NK-92 (cell line): ENCODE measurements around the gene SIGLEC14.

Experiments
- DNase-seq: peaks from one replicate; lab custom pipeline; 2025; ENCODE audit not compliant: unreplicated experiment; lab: John Stamatoyannopoulos, UW

The SIGLEC14 gene

GRCh38 chr19:51626675-51627074 lies 19.9 kb downstream of the SIGLEC14 start:
- DNase-seq, result no peak

GRCh38 chr19:51621178-51621577 lies 25.4 kb downstream of the SIGLEC14 start:
- no peak for DNase-seq

DNA sequence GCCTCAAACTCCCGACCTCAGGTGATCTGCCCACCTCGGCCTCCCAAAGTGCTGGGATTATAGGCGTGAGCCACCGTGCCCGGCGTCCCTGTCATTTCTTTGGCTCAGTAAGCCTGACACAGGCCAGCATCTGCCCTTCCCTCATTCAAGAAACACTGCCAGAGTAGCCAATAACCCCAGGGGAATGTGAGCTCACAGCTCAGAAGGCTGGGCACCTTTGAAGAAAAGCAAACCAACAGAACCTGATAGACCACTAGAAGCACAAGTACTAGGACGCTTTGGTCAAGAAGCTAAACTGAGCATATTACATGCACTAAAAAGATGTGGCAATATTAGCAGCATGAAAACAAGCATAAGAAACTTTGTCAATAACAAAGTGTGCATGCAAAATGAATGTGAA lies 30.6 kb downstream of the SIGLEC14 start:
- DNase-seq, result no peak

- DNase-seq, result no peak
Observed at GRCh38 chr19:51614789-51615188, 31.8 kb downstream of the SIGLEC14 start.

DNA sequence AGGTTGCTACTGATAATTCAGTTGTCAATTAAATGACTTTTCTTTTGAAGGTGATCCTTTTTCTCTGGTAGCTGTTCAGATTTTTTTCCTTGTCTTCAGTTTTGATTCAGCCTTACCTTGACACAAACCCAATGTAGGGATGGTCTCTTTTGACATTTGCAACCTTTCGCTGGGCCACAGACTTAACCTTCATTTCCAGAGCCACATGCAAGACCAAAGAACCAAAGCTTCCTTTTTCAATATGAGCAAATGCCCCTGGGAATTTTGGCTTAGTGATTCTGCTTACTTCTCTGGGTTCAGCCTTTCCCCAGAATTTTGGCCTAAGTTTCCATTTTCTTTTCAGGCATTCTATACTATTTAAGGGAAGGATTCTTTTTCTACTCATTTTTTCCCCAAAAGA lies 36.0 kb downstream of the SIGLEC14 start:
- no peak for DNase-seq

DNA sequence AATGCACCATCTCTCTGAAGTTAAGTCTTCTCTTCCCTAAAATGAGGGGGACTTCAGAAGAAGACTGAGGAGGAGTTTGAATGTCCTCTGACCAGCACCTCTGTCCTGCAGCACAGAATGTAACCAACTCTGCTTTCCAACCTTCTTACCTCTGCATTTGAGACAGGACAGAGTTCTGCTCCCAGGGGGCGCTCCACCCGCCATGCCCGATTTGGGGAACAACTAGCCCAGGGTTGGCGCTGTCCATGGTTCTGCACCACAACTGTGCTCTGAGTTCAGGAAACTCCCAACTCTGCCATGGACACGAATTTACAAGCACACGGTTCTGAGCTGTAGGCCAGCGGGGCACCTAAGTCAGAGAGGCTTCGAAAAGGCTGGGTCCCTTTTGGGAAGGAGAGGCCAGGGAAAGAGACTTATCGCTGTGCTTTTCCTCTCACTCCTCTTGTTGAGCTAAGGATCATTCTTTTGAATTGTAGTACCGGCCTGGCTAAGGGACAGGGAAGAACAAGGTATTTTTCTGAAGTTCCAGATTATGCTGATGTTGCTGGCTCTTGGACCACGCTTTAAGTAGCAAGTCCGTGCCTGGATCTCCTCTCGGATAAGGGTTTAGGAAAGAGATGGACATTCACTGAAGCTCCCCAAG lies 38.6 kb downstream of the SIGLEC14 start:
- no peak for DNase-seq

DNA sequence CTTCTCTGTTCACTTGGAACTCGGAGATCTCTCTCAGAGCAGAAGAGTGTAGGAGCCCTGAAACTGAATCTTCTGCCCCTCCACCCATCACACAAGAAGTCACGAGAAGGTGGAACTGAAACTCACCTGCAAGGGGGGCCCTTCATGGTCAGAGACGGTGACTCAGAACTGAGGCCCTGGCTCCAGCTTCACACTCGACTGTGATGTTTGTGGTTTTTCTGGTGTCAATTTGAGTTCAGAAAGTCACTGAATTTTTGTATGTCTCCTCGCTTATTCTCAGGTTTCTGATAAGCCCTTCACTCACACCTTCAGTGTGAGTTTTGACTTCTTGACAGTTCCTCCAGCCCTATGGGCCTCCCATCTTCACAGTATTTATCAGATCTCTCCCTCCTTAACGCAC lies 39.5 kb downstream of the SIGLEC14 start:
- no peak for DNase-seq

GRCh38 chr19:51602189-51602854 lies 44.3 kb downstream of the SIGLEC14 start:
- no peak for DNase-seq

GRCh38 chr19:51600940-51601580 lies 45.6 kb downstream of the SIGLEC14 start:
- DNase-seq, result no peak

DNA sequence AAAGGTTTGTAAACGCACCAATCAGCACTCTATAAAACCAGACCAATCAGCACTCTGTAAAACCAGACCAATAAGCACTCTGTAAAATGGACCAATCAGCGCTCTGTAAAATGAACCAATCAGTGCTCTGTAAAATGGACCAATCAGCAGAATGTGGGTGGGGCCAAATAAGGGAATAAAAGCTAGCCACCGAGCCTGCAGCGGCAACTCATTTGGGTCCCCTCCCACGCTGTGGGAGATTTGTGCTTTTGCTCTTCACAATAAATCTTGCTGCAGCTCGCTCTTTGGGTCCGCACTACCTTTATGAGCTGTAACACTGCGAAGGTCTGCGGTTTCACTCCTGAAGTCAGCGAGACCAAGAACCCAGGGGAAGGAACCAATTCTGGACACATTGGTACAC lies 47.5 kb downstream of the SIGLEC14 start:
- DNase-seq, result no peak

GRCh38 chr19:51598159-51598915 lies 48.3 kb downstream of the SIGLEC14 start:
- no peak for DNase-seq

DNA sequence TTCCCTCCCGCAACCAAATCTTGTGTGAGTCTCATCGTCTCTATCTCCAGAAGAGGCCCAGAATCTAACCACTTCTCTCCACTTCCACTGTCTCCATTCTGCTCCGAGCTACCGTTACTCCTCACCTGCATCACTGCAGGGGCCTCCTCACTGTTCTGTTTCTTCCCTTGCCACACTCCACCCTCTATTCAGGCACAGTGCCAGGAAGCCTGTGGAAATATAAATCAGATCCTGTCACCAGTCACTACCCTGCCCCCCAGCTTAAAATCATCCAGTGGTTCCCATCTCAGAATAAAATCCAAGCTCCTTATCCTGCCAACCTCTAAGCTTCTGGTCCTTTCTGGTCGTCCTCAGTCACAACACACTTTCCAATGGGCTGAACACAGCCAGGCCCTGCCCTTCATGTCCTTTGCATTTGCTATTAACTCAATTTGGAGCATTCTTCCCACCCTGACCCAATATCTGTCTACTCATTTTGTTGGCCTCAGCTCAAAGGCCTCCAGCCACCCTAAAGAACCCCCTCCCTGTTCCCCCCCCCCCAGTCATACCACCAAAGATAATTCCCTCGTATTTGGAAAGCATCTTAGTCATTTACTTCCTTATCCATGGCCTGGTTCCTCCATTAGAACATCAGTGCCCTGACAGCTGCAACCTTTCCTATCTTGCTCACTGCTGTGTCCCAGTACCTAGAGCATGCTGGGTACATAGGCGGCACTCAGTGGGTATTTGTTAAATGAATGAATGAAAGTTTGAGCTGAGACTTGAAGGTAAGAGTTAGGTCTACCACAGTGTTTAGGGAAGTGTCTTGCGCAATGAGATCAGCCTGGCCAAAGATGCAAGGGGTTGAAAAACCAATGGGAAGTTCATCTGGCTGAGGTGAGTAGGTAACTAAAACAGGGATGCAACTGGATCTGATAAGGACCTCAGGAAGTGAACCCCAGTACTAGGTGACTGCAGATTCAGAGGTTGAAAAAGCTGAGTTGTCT lies 51.1 kb downstream of the SIGLEC14 start:
- no peak for DNase-seq

GRCh38 chr19:51594774-51595109 lies 51.9 kb downstream of the SIGLEC14 start:
- no peak for DNase-seq

GRCh38 chr19:51593969-51594773 lies 52.5 kb downstream of the SIGLEC14 start:
- peak; percentile 72 for DNase-seq

- DNase-seq, result no peak
Observed at GRCh38 chr19:51593138-51593890, 53.3 kb downstream of the SIGLEC14 start.
